G401.6 (cell line): Measurements from ENCODE around the gene NINJ2.

Experiments used
- FAIRE-seq: peaks from 2 replicates; lab custom pipeline; 2012; peaks lifted over from hg19 to GRCh38; lab: Jason Lieb, UNC

Gene NINJ2

DNA sequence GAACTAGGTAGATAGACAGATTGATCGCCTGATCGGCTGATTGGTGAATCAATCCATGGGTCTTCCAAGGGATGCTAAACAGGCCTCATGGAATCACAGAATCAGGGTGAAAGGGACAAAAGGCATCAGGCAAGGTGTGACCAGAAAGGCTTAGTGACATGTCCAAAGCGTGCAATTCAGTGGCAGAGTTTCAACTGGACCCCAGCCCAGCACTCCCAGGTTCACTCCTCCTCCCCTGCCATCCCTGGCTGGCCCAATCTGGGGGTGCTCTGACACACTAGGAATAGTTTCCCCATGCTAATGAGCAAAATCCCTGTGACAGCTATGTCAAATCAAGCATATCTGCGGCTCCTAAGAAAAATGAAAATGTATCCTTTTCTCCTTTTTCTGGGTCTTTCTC, 50.4 kb downstream of the NINJ2 start:
- no peak for FAIRE-seq

DNA sequence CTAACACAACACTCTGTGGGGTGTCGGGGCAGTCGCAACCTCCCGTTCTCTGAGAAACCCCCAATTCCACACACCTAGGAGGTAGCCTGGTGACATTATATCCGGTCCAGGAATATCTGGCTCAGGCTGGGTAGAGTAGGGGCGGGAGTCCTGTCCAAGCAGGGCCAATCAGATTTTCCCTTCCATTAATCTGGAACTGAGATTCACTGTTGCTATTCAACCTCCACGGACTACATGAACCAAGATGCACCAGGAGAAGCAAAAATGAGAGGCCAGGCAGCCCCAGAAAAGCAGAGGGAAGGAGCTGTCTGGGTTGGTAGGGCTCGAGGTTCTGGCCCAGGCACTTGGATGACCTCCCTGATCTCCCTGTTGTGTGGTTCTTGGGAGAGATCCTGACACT, 51.0 kb downstream of the NINJ2 start:
- no peak for FAIRE-seq

DNA sequence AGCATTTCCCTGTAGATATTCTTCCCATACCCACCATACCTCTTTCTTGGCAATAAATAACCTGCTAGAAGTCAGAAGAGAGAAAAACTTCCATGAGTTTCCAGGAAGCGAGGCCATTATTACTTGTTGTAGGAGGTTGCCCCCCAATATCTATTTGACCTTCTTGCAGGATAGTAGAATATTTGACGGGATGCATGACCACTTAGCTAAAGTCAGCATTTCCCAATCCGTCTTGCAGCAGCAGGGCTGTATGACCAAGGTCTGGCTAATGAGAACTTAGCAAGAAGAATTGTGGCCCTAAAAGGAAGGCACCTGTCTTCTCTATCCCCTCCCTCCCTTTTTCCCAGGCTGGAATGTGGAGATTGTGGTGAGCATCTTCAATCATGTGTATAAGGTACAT, 51.5 kb downstream of the NINJ2 start:
- FAIRE-seq = no peak

- no peak for FAIRE-seq
These were observed 54.3 kb downstream of the NINJ2 start for GRCh38 chr12:608921-609320.

GRCh38 chr12:608413-608812, 54.8 kb downstream of the NINJ2 start:
- FAIRE-seq = no peak

- no peak for FAIRE-seq
These were observed 55.7 kb downstream of the NINJ2 start for GRCh38 chr12:607541-608001.

DNA sequence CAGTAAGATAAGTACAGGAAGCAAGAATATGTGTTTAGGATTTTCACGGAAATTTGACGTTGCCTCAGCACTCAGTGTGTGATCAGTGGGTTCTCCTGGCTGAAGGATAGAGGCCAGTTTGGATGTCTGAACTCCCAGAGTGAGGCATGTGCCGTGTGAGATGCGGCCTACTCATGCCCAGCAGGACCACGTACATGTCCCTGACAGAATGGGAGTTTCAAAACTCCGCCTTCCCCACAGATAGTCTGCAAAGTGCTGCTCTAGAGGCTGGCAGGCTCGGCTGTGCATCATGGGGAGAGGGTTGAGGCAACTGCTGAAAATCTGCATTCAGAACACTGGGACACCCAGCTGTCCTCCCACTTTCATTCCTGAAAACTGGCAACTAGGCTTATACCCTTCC, 58.3 kb downstream of the NINJ2 start:
- no peak for FAIRE-seq

DNA sequence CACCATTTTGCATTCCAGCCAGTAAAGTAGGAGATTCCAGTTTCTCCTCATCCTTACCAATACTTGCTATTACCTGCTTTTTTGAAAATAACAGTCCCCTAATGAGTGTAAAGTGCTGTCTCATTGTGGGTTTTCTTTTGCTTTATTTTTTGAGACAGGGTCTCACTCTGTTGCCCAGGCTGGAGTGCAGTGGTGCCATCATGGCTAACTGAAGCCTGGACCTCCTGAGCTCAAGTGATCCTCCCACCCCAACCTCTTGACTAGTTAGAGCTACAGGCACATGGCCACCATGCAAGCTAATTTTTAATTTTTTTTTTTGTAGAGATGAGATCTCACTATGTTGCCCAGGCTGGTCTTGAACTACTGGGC, 60.6 kb downstream of the NINJ2 start:
- FAIRE-seq = no peak

DNA sequence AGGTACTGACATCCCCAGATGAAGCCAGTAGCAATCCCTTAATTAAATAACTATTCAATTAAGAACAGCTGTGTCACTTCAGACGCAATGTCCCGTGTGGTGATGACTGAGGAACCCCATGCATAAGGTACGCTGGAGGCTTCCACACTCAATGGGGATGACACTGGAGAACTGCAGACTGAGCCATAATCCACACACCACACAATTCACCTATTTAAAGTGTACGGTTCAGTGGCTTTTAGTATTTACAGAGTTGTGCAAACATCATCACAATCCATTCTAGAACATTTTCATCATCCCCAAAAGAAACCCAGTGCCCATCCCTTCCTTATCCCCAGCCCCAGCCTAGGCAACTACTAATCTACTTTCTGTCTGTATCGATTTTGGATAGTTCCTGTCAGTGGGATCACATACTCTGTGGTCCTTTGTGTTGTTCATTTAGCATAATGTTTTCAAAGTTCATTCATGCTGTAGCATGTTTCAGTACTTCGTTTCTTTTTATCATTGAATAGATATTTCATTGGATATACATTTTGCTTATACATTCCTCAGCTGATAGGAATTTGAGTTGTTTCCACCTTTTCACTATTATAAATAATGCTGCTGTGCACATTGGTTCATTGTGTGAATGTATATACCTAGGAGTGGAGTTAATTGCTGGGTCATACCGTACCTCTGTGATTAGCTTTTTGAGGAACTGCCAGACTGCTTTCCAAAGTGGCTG, 61.1 kb downstream of the NINJ2 start:
- FAIRE-seq = no peak

GRCh38 chr12:599756-600155, 63.5 kb downstream of the NINJ2 start:
- no peak for FAIRE-seq

- no peak for FAIRE-seq
These were observed 65.2 kb downstream of the NINJ2 start for GRCh38 chr12:597926-598568.

DNA sequence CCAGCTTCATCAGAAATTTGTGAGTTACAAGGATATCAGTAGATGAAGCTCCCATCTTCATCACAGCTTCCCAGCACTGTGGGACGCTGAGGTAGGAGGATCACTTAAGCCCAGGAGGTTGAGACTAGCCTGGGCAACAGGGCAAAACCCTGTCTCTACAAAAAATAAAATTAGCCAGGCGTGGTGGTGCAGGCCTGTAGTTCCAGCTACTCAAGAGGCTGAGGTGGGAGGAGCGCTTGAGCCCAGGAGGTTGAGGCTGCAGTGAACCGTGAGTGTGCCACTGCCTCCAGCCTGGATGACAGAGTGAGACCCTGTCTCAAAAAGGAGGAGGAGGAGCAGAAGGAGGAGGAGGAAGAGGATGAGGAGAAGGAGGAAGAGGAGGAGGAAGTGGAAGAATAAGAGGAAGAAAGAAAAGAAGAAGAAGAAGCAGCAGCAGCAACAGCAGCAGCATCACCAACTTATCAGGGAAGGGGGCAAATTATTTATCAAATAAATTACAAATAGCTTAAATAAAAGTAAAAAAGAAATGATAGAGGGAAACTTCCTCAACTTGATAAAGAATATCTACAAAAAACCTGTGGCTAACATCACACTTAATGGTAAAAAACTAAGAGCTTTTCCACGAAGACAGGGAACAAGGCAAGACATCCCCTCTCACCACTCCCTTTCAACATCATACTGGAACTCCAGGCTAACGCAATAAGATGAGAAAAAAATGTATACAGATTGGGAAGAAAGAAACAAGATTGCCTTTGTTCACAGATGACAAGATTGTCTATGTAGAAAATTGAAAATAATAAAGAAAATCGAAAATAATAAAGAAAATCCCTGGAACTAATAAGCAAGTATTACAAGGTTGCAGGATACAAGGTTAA, 69.6 kb downstream of the NINJ2 start:
- FAIRE-seq = no peak

- no peak for FAIRE-seq
These were observed 71.2 kb downstream of the NINJ2 start for GRCh38 chr12:592024-592505.

GRCh38 chr12:591167-592023, 71.8 kb downstream of the NINJ2 start:
- FAIRE-seq = no peak

DNA sequence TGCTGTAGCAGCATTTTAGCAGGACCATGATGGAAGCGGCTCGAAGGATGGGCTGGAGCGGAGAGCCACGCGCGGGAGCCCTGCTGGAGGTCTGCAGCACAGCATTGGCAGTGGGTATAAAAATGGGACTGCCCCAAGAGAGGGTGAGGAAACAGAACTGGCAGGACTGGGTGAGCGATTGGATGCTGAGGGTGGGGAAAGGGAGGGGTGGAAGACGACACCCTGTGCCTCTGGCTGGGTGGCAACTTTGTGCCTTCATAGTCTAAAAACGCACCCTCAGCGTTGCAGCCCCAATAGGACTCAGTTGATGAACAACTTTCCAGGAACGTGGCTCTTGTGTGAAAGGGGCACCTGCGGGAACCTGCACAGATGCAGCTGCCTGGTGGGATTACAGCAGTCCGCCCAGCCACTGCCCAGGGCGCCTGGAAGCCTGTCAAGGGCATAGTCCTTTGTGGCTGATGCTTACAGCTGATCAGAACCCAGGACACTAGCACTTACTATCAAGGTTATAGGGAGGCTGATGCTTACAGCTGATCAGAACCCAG, 73.0 kb downstream of the NINJ2 start:
- no peak for FAIRE-seq

DNA sequence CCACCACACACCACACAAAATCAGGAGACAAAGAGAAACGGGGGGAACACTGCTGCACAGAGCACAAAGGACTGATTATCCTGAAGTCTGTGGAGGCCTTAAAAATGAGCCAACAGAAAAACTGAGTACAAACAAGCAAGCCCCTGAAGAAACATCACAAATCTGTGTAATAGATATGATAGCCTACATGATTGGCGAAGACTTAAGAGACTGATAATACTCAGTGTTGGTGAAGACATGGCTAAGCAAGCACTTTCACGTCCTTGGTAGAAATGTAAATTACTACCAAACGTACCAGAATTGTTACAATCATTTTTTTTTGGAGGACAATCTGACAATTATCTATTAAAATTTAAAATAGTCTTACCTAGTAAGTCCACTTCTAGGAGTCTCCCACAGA, 74.6 kb downstream of the NINJ2 start:
- no peak for FAIRE-seq

- no peak for FAIRE-seq
These were observed 75.3 kb downstream of the NINJ2 start for GRCh38 chr12:588024-588322.

DNA sequence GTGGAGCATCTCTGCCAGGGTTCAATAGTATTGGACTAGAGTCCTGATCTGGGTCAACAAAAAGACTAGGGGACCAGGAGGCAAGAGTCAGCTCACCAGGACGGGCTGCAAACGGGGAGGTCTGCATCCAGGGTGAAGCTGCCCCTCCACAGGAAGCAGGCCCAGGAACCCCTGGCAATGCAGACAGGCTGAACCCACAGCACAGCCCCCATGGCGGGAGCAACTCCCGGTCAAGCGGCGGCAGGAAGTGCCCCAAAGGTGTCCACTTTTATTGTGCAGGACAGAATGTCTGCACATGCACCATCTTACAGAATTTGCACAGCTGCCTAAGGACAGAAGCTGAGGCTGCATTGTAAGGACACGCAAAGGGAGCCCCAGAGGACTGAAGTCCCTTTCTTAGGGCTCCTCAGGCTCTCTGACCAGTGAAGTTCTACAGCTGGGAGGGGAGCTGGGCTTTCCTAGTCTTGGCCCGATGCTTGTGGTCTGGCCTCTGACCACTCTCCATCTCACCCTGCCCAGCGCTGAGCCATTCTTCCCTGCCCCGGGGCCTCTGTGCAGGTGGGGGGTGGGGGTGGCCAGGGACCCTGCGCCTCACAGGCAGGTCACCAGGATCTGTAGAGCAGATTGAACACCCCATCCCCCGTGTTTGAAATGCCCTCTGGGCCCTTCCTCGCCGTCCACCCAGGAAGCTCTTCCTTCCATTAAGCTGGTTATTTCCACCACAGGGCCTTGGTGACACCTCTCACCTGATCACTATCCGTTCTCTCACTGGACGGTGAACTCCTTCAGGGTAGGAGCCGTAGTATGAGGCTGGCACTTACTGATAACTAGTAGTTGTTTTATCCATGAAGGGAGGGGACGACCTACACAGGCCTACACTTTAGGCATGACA, 75.9 kb downstream of the NINJ2 start:
- no peak for FAIRE-seq

DNA sequence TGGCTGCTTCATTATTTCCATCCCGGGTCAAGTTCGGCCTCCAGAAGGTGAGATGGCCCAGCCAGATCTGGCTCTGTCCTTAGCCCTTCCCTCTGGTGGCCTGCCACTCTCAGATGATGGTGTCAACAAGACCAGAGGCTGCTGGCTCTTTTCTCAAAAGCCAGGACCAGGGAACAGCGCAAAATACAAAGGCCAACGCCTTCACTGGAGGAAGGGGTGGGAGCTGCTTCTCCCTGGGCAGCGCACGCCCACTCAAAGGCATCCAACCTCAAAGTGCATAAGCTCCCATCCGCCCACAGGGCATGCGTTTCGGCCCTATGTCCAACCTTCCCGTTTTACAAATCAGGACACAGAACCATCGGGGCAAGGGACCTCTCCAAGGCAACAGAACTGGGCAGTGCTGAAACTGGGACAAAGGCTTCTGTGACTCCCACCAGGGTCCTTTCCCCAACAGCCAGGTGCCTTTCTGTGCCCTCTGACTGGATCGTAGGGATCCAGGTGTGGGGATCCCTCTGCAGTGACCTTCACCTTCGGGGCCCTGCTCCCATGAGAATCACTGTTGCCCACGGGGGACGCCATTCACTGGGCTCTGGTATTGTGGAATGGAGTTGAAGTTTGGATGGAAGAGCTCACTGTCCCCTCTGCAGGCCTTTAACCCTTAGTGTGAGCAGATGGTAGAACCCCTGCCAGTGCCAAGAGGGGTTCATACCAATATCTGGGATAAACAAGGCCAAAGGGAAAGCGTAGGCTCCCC, 76.8 kb downstream of the NINJ2 start:
- no peak for FAIRE-seq
